Stimulated activated naive CD4-positive, alpha-beta T cell treated with Interleukin-2 at 50 U/mL for 16 hours (primary cell): ENCODE data around the gene SHCBP1L.

Source experiments
- DNase-seq: peaks from one replicate; lab custom pipeline; 2025; lab: John Stamatoyannopoulos, UW

Gene SHCBP1L

DNA sequence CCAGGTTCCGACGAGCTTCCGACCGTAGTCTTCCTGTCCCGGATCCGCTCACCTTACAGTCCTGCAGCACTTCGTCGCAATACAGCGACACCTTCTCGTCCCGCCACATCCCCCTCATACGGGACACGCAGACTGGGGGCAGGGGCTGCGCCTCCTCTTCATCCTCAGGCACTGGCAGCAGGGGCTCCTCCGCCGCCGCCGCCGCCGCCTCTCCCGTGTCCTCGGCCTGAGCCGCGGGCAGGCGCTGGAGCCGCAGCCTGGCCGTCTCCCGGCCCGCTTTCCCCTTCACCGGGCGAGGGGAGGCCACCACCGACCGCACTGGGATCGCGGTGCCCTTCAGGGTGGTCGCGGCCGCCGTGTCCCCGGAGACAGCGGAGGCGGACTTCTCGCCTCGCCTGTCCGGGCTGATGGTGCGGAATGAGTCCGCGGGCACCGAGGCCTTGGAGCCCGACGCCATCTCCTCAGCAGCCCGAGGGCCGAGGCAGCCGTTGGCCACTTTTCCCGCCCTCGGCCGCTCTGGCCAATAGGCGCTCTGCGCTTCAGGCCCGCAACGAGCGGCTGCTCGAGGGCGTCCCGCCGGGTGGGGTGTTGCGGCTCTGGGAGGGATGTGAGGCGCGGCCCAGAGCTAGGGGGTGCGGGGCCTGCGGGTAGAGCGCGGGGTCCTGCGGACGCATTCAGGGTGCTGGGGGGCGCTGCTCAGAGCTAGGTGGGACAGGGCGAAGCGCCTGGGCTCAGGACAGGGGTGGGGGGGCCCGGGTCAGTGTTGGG, at the start of gene SHCBP1L:
Gene SHCBP1L, minus strand, starts transcription at position 490 of the 768 bp plus-strand sequence. Its CDS starts 33 bp downstream, at position 457.
- no peak for DNase-seq

DNA sequence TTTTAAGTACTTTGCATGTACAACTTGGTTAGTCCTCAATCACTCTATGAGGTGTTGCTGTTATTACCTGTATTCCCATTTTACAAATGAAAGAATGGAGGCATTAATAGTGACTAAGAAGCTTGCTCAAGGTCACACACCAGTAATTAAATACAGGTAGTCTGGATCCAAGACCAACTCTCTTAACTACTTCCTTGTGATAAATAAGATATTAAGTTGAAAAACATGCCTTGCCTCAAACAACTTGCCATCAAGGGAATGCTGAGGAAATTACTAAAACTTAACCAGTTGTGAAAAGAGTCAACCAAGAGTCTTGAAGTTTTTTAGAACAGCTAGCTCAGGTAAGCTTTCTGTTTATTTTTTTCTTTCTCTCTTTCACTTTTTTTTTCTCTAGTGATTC, 49.3 kb upstream of the SHCBP1L start:
- DNase-seq: no peak

DNA sequence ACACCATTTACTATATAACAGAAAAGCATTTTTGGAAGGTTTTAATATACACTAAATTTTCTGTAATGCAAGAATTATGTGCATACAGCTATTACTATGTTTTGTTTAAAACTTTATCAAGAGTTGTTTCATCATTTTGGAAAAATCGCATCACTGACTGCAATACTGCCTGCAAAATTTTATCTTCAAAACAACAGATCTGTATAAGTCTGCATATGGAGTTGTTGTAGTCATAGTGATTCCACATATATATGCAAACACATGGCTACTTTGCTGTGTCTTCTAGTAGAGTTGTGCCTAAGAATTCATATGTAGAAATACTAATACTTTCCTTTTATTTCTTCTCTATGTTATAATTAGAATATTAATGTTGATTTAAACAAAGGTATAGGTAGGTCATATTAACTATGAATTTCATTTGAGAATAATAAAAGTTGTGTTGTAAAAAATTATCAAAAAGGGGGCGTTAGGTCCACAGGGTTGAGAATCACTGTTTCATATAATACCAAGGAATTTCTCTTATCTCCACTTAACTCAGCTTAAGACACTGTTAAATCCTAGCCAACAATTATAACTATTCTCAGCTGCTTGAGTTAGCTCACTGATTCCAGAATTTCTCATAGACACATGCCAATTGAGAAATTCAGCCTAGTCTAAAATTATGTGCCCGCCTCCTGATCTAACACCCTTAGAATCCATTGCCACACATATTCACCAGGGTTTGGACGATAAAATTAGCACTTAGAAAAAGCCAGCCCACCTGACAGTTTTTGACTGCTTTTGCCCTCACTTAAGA, 47.4 kb upstream of the SHCBP1L start:
- DNase-seq: no peak

DNA sequence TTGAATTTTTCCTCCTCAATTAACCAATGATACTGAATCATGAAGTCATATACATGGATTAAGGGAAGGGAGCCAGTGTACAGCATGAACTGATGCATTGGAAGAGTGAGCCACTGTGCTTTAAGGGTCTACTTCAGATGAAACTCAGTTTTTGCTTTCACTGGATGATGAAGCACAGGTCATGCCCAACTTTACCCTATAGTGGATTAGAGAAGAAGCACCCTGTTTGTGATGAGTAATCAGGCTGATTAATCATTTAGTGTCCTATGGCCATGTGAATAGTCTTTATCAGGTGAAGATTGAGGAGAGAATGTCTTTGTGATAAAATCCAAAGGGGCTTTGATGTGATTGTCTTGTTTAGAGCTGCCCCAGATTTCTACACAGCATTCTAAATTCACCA, 45.5 kb upstream of the SHCBP1L start:
- no peak for DNase-seq

DNA sequence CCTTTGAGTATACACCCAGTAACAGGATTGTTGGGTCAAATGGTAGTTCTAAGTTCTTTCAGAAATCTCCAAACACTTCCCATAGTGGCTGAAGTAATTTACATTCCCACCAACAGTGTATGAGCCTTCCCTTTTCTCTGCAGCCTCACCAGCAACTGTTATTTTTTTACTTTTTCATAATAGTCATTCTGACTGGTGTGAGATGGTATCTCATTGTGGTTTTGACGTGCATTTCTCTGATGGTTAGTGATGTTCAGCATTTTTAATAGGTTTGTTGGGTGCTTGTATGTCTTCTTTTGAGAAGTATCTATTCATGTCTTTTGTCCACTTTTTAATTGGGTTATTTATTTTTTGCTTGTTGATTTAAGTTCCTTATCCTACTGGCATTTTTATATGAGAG, 43.9 kb upstream of the SHCBP1L start:
- DNase-seq: no peak

DNA sequence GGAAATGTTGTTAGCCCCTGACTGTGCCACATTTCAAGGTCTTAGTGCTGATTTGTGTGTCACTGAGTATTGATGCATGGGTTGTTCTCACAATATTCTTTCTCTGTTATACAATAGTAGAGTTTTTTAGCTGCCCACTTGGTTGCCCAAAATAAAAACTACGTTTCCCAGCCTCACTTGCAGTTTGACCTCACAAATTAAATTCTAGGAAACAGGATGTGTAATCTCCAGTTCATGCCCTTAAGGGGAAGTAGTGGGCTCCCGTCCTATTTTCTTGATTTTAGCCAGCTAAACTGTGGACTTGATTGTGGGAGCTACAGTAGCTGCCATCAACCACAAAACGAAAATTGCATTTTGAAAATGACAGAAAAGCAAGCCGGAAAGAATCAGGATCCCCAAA, 42.9 kb upstream of the SHCBP1L start:
- no peak for DNase-seq

DNA sequence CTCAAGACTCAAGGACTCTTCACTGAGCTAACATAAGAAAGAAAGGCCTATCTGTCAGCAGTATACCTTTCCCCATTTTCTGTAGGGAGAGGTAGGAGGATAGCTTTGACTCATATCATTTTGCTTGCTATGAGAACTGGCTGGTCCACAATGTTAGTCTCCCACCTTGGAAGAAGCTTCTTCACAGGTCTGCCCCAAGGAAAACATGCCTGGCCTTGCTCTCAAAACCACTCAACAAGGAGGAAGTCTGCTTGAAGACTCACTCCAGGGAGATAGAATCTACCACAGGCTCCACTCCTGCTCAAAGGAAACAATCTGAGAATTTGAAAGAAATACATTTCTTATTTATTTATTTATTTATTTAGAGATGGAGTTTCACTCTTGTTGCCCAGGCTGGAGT, 40.8 kb upstream of the SHCBP1L start:
- no peak for DNase-seq

DNA sequence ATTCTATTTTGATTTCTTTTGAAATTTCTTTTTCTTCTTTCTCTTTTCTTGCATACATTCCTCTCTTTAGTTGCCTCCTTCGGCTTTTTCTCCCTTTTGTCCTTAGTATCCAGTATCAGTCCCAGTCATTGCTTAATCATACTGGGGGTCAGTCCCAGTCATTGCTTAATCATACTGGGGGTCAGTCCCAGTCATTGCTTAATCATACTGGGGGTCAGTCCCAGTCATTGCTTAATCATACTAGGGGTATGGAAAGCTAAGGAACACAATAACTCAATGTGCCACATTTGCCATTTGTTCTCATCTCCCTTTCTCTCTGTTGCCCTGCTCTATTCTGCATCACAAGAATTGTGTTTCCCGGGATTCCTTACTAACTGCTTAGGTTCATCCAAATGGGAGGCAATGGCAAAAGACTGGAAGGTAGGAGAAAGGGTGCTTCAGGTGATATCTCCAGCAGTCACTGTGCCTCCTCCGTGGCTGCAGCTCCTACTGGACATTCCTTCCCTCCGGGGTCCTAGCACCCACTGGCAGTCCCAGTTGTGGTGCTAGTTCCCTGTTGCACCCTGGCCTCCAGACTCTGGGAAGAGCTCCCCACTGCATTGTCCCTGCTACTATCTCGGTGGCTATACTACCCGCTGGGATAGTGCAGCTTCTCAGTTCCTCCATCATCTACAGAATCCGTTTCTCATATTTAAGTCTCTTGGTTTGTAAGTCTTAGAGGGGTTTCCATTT, 37.6 kb upstream of the SHCBP1L start:
- DNase-seq: no peak

DNA sequence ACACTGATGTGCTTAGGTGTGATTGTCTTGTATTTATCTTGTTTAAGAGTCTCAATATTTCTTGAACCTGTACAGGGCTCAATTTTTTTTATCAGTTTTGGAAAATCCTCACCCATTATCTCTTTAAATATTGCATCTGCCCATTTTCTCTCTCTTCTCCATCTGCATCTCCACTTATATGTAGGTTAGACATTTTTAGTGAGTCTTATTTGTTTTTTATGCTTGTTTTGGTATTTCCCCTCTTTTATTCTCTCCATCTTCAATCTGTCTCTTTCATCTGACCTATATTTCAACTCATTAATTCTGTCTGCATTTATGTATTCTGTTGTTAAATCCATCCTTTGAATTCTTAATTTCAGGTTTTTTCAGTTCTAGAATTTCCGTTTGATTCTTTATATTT, 32.9 kb upstream of the SHCBP1L start:
- DNase-seq: no peak

DNA sequence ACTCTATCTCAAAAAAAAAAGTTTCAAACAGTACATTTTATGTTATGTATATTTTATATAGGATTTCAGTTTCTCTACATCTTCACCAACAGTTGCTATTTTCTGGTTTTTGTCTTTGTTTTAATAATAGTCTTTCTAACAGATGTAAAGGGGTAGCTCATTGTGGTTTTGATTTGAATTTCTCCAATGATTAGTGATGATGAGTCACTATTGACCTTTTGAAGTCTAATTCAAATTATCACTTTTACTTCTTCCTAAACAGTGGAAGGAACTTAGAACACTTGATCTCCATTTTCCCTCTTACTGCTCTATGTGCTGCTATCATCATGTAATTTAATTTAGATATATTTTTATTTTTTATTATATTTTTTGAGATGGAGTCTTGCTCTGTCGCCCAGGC, 31.7 kb upstream of the SHCBP1L start:
- no peak for DNase-seq

DNA sequence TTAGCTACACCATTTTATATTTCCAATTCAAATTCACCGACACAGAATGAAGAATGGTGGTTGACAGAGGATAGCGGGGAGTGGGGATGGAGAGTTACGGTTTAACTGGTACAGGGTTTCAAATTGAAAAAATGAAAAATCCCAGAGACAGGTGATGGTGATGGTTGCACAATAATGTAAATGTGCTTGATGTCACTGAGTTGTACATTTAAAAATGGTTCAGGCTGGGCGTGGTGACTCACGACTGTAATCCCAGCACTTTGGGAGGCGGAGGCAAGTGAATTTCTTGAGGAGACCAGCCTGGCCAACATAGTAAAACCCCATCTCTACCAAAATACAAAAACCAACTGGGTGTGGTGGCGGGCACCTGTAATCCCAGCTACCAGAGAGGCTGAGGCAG, 31.2 kb upstream of the SHCBP1L start:
- no peak for DNase-seq

DNA sequence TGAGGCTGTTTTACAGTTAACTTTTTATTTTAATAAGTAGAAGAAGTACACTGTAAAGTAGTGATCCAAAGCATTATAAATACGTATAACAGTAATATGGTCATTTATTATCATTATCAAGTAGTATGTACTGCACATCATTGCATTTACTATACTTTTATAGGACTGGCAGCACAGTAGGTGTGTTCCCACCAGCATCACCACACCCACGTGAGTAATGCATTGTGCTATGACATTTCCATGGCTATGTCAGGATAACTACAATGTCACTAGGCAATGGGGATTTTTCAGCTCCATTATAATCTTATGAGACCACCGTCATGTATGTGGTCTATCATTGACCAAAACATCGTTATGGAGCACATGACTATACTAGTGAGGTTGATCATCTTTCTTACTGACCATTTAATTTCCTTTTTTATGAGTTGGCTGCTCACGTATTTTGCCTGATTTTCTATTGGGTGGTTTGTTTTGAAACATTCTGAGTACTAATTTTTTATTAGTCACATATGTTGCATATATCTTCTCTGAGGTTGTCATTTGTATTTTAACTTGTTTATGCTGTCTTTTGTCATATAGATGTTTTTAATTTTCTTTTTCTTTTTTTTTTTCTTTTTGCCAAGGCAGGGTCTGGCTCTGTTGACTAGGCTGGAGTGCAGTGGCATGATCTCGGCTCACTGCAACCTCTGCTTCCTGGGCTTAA, 25.3 kb upstream of the SHCBP1L start:
- DNase-seq: no peak

DNA sequence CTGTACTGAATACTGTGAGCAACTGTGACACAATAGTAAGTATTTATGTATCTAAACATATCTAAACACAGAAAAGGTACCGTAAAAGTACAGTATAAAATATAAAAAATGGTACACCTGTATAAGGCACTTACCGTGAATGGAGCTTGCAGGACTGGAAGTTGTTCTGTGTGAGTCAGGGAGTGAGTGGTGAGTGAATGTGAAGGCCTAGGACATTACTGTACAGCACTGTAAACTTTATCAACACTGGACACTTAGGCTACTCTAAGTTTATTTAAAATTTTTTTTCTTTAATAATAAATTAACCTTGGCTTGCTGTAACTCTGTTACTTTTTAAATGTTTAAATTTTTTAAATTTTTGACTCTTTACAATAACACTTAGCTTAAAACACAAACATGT, 24.5 kb upstream of the SHCBP1L start:
- no peak for DNase-seq

DNA sequence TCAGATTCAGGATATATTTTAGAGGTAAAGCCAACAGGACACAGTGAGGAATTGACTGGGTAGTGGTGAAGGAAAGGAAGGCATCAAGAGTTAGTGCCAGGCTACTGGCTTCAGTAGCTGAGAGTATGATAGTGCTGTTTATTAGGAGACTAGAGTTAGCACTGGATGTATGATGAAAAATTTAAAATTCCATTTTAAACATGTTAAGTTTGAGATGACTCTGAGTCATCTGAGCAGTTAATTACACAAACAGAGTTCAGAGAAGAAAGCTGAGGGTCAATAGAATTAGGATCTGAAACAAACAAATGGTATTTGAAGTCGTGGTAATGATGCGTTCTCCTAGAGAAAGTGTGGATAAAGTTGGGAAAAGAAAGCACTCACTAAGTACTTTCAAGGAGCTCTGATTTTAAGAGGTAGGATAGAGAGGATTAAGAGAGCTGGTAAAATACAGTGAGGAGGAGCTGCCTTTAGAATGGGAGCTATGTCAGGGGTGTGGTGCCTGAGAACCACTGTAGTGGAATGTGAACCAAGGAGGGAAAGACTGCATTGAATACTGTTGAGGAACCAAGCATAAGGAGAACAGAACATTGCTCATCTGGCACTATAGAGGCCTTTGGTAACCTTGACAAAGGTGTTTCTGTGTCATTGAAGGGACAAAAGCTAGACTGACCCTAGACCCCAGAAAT, 21.7 kb upstream of the SHCBP1L start:
- no peak for DNase-seq

DNA sequence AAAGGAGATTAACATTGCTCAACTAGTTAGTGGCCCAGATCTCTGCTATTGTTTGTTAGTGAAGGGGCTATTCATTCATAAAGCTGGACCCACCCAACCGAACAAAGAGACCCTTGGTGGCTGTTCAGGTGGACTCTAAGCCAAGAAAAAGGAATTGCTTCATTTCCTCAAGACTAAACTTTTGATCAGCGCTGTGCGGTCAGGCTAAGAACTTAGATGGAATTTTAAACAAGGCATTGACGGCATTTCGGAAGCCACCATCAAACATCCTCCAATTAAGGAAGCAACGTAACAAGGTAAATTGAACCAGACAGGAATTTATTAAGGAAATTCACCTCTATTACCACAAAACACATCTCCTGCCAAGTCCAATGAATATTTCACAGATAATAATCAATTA, 19.9 kb upstream of the SHCBP1L start:
- no peak for DNase-seq

DNA sequence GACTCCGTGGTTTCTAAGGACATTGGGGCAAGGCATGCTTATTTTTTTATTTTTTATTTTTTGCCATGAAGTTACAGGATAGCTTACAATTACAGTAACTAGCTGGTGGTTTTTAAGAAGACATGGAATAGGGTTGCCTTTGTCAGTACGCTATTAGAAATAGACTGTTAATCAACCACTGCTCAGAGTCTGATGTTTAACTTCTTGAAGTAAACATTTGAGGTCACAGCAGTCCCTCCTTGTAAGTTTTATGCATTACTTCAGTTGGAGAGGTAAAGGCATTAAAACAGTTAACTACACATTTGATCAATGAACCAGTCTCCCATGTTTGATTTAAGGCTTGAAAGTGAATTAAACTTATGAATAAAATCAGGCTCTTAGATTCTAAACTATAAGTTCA, 19.3 kb upstream of the SHCBP1L start:
- DNase-seq: no peak

DNA sequence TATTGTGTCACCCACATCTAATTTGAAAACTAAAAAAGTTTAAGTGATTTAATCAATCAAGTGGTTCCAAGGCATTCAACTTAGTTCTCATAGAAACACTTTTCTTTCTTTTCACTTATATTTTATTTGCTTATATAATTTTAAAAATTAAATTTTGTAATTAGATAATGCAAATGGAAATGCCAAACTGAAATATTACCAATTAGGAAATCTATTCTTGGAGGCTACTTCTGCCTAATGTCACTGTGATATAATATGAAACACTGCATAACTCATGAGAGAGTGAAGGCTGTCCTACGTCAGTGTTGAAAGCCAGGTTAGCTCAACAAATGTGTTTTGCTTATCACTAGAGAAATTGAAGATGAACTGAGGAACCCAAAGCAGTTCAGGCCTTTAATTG, 18.3 kb upstream of the SHCBP1L start:
- DNase-seq: no peak

DNA sequence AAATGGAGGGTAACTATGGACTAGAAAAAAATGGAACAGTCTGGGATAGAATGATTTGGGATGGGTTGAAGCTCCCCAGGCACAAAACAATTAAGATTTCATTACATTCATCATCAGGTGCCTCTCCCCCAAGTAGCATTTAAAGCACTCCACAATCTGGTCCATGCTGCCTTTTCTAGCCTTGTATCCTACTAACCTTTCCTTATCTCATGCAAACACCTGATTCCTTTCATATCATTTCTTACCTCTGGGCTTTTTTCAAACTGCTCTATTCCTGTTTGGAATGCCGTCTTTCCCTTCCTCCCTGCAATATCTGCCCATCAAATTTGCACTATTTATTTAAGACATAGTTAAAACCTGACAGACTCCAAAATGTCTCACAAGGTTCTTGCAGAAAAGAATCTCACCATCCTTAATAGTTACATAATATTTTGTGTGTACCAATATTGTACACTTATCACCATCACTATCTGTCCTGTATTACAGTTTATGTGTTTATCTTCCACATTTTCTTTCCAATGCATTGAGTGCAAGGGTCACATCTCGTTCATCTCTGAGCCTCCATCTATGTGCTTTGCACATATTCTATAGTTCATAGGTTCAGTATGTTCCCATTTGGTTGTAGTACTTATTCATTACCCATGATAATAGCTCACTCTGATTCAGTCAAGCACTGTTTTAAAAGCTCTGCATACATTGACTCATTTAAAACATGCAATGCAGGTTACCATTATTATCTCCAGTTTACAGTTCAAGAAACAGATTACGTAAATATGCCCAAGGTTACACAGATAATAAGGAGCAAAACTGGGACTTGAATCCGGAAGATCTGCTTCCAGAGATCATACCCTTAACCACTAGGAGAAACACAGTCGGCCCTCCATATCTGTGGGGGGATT, 16.1 kb upstream of the SHCBP1L start:
- DNase-seq: no peak

DNA sequence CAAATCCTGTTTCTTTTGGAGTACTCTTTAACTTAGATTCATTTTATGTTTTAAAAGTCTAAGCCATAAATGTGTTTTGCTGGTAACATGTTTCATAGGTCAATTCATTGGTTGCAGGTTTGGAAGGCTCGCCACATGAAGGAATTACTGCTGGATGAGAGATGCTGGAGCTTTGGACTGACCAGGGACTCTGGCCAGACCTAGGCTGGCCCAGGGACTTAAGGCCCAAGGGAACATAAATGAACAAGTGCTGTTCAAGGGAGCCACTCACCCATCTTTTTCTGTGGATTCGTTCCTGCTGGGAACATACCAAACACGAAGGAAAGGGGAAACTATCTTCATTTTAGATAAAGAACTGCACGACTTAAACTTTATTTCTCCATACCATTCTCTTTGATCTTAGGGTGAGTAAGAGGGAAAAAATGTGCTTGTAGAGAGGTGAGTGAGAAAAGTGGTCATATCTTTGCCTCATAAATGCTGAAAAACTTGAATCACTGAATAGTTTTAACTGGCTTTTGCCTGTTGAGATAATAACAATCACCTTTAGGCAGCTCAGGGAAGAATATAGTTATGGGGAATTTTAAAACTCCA, 15.3 kb upstream of the SHCBP1L start:
- no peak for DNase-seq

DNA sequence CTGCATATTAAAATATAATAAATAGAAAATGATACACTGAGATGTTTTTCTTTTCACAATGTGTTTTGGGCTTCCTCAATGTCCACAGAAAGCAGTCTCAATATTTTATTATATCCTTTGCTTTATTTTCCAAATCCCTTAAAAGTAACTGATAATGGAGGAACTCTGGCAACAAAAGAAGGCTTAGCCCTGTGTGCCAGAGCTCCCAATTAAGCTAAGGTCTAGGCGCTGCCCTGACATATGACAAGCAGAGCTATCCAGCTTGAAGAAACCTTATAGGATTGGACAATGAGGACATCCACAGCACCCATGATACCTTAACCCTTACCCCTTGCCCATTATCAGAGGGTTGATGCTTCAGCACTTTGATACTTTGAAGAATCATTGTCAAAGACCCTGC, 12.9 kb upstream of the SHCBP1L start:
- no peak for DNase-seq
